ENCODE data around the gene ADAMTS2.

The ADAMTS2 gene

DNA sequence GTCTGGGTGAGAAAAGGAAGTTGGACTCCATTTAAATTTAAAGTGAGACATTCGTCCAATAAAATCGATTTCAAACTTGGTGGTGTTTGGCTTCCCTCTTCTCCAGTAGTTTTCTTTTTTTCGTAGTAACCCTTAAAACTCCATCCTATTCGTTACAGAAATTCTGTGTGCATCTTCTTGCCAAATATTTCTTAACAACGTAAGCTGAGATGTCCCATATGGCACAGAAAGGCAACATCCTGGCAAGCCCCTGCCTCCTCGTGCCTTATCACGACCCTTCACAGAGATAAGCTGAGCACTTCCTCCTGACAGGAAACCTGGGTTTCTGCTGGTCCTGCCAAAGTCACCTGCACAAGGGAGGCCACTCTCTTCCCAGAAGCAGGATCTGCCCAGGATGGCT, 11.8 kb upstream of the ADAMTS2 start:
- no peak for DNase-seq (ENCODE audit: low read depth, low spot score)
- ChIA-PET POLR2A (no interaction called here), CTCF (interaction anchor here (1.0 kb wide), 1 partner anchor 189 kb away, joined by 4 read pairs; no protein-coding TSS in a partner anchor)
- TF ChIP-seq, protein P1, sequence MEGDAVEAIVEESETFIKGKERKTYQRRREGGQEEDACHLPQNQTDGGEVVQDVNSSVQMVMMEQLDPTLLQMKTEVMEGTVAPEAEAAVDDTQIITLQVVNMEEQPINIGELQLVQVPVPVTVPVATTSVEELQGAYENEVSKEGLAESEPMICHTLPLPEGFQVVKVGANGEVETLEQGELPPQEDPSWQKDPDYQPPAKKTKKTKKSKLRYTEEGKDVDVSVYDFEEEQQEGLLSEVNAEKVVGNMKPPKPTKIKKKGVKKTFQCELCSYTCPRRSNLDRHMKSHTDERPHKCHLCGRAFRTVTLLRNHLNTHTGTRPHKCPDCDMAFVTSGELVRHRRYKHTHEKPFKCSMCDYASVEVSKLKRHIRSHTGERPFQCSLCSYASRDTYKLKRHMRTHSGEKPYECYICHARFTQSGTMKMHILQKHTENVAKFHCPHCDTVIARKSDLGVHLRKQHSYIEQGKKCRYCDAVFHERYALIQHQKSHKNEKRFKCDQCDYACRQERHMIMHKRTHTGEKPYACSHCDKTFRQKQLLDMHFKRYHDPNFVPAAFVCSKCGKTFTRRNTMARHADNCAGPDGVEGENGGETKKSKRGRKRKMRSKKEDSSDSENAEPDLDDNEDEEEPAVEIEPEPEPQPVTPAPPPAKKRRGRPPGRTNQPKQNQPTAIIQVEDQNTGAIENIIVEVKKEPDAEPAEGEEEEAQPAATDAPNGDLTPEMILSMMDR (IDR thresholded peaks at IDR 0.05; ENCODE audit: insufficient read depth, low read length, missing control alignments), result no peak
- no peak overlapping the region for H3K4me3 ChIP-seq (ENCODE audit: low read depth, low read length)

DNA sequence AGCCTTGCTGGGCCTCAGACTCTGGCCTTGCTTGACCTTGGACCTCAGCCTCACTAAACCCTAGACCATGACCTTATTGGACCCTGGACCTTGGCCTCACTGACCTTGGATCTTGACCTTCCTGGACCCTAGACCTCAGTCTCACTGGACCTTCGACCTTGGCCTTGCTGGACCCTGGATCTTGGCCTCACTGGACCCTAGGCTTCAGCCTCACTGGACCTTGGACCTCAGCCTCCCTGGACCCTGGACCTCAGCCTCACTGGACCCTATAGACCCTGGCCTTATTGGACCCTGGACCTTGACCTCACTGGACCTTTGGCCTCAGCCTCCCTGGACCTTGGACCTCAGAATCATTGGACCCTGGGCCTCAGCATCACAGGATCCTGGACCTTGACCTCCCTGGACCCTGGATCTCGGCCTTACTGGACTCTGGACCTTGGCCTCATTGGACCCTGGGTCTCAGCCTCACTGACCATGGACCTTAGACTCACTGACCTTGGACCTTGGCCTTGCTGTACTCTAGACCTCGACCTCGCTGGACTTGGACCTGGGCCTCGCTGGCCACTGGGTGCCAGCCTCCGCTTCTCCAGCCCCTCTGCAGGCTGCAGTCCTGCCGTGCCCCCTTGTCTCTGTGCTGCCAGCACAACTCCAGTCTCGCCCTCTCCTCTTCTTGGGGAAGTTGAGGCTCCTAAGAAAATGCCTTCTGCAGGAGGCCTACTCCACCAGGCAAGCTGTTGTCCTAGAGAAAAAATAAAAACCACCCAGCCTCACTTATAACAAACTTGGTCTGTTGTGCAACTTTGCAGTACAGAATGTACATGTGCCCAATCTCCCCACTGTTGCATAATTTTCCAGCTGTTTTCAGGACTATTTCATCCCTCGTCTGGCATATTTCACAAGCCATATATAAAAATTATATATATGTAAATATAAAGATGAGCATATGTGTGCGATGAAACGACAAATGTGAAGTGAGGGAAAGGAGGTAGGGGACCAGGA, 11.0 kb upstream of the ADAMTS2 start:
- CTCF ChIA-PET, result no interaction called here
- TF ChIP-seq, protein P1 (IDR thresholded peaks at IDR 0.05; ENCODE audit: insufficient read depth, low read length, missing control alignments), result no peak
- no peak overlapping the region for H3K4me3 ChIP-seq (ENCODE audit: low read depth, low read length)
- POLR2A ChIA-PET, result no interaction called here
- DNase-seq (ENCODE audit: low read depth, low spot score), result no peak

- POLR2A ChIA-PET, result no interaction called here
- CTCF ChIA-PET, result interaction anchor here (1.3 to 1.7 kb wide), 2 partner anchors 10 to 188 kb away, joined by 4 to 5 read pairs; no protein-coding TSS in a partner anchor
- TF ChIP-seq, protein P1 (IDR thresholded peaks at IDR 0.05; ENCODE audit: insufficient read depth, low read length, missing control alignments), result no peak
Observed at GRCh38 chr5:179354305-179354882, 9.1 kb upstream of the ADAMTS2 start.

DNA sequence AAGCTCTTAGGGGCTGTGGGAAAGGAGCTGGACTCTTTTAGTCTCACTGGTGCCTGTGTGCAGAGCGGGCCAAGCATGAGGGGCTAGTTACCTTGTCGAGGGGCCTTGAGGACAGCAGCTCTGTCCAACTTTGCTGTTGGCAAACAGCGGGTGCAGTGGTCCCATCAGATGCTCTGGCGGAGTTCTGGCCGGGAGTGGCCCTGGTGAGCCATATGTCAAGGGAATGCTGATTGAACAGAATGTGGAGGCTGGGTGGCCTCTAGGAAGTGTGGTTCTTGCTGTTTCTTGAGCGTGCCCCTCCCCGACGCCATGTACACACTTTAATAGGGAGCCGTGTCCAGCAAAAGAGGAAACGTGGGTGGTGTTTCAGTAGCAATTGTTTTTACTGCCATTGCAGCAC, 3.6 kb upstream of the ADAMTS2 start:
- ChIA-PET CTCF (interaction anchor here (1.3 kb wide), 1 partner anchor 11 kb away, joined by 3 read pairs; no protein-coding TSS in a partner anchor), POLR2A (no interaction called here)
- TF ChIP-seq, protein P1 (IDR thresholded peaks at IDR 0.05; ENCODE audit: insufficient read depth, low read length, missing control alignments), result no peak
- no peak for DNase-seq (ENCODE audit: low read depth, low spot score)
- H3K4me3 ChIP-seq (ENCODE audit: low read depth, low read length), result no peak overlapping the region

More at GRCh38 chr5:179354305-179354882, 9.1 kb upstream of the ADAMTS2 start:
- no peak for DNase-seq (ENCODE audit: low read depth, low spot score)
- H3K4me3 ChIP-seq (ENCODE audit: low read depth, low read length), result no peak overlapping the region

- CTCF ChIA-PET, result no interaction called here
Observed at GRCh38 chr5:179348011-179348530, 2.8 kb upstream of the ADAMTS2 start.

More at GRCh38 chr5:179348011-179348530, 2.8 kb upstream of the ADAMTS2 start:
- H3K4me3 ChIP-seq (ENCODE audit: low read depth, low read length), result no peak overlapping the region
- DNase-seq (ENCODE audit: low read depth, low spot score), result no peak
- POLR2A ChIA-PET, result no interaction called here
- TF ChIP-seq, protein P1 (IDR thresholded peaks at IDR 0.05; ENCODE audit: insufficient read depth, low read length, missing control alignments), result no peak
